ENCODE data around the gene AKAP10.

The AKAP10 gene

GRCh38 chr17:19946921-19947320 lies 30.7 kb downstream of the AKAP10 start:
- no peak for TF ChIP-seq CTCF (IDR thresholded peaks at IDR 0.05; ENCODE audit: insufficient read depth, low read length, poor library complexity, severe bottlenecking)
- Histone ChIP-seq H3K36me3 (ENCODE audit: control insufficient read depth, insufficient read depth, low read length) (peaks cover 5% of the 10 kb centered on the region), H3K27me3 (replicated peaks; ENCODE audit: control insufficient read depth, insufficient read depth, low read length) (no peaks in the 10 kb centered on the region), H3K4me3 (replicated peaks; ENCODE audit: low read depth, low read length) (no peak overlapping the region)
- DNase-seq (ENCODE audit: extremely low read depth, insufficient read length) = no peak

GRCh38 chr17:19945009-19945626 lies 32.5 kb downstream of the AKAP10 start:
- DNase-seq (ENCODE audit: extremely low read depth, insufficient read length) = no peak
- Histone ChIP-seq H3K4me3 (replicated peaks; ENCODE audit: low read depth, low read length) (no peak overlapping the region), H3K27me3 (replicated peaks; ENCODE audit: control insufficient read depth, insufficient read depth, low read length) (no peaks in the 10 kb centered on the region), H3K36me3 (ENCODE audit: control insufficient read depth, insufficient read depth, low read length) (peaks cover 6% of the 10 kb centered on the region)
- TF ChIP-seq CTCF (IDR thresholded peaks at IDR 0.05; ENCODE audit: insufficient read depth, low read length, poor library complexity, severe bottlenecking) = no peak

- no peaks in the 10 kb centered on the region for H3K27me3 ChIP-seq (replicated peaks; ENCODE audit: control insufficient read depth, insufficient read depth, low read length)
- peaks cover 6% of the 10 kb centered on the region for H3K36me3 ChIP-seq (ENCODE audit: control insufficient read depth, insufficient read depth, low read length)
- TF ChIP-seq CTCF (IDR thresholded peaks at IDR 0.05; ENCODE audit: insufficient read depth, low read length, poor library complexity, severe bottlenecking) = no peak
- no peak overlapping the region for H3K4me3 ChIP-seq (replicated peaks; ENCODE audit: low read depth, low read length)
- no peak for DNase-seq (ENCODE audit: extremely low read depth, insufficient read length)
These were observed 34.0 kb downstream of the AKAP10 start for GRCh38 chr17:19943599-19943998.

- H3K4me3 ChIP-seq (replicated peaks; ENCODE audit: low read depth, low read length) = no peak overlapping the region
- H3K36me3 ChIP-seq (ENCODE audit: control insufficient read depth, insufficient read depth, low read length) = peaks cover 6% of the 10 kb centered on the region
- no peak for DNase-seq (ENCODE audit: extremely low read depth, insufficient read length)
- H3K27me3 ChIP-seq (replicated peaks; ENCODE audit: control insufficient read depth, insufficient read depth, low read length) = no peaks in the 10 kb centered on the region
- TF ChIP-seq CTCF (IDR thresholded peaks at IDR 0.05; ENCODE audit: insufficient read depth, low read length, poor library complexity, severe bottlenecking) = no peak
These were observed 34.6 kb downstream of the AKAP10 start for GRCh38 chr17:19943026-19943425.

- DNase-seq (ENCODE audit: extremely low read depth, insufficient read length) = no peak
- H3K27me3 ChIP-seq (replicated peaks; ENCODE audit: control insufficient read depth, insufficient read depth, low read length) = no peaks in the 10 kb centered on the region
- no peak overlapping the region for H3K4me3 ChIP-seq (replicated peaks; ENCODE audit: low read depth, low read length)
- peaks cover 5% of the 10 kb centered on the region for H3K36me3 ChIP-seq (ENCODE audit: control insufficient read depth, insufficient read depth, low read length)
- TF ChIP-seq CTCF (IDR thresholded peaks at IDR 0.05; ENCODE audit: insufficient read depth, low read length, poor library complexity, severe bottlenecking) = no peak
These were observed 36.7 kb downstream of the AKAP10 start for GRCh38 chr17:19940722-19941464.

Measured in GM06990 (cell line).